ENCODE results near the gene SLC6A6.
"Not testable (repeated sequence)": the region's sequence is repeated elsewhere in the genome, so short reads cannot be mapped to it uniquely, and the experiment has no call there.

SLC6A6 gene

GRCh38 chr3:14435175-14436014, 33.0 kb downstream of the SLC6A6 start:
- no peak for DNase-seq (ENCODE audit: low read depth in 2 of 2)

- DNase-seq (ENCODE audit: low read depth in 2 of 2), result no peak
Measured at GRCh38 chr3:14436954-14437281, 34.5 kb downstream of the SLC6A6 start.

- DNase-seq (ENCODE audit: low read depth in 2 of 2), result not testable (repeated sequence)
Measured at GRCh38 chr3:14437705-14438104, 35.3 kb downstream of the SLC6A6 start.

GRCh38 chr3:14438262-14438661, 35.9 kb downstream of the SLC6A6 start:
- DNase-seq (ENCODE audit: low read depth in 2 of 2), result no peak

GRCh38 chr3:14438929-14439328, 36.5 kb downstream of the SLC6A6 start:
- DNase-seq (ENCODE audit: low read depth in 2 of 2), result no peak

GRCh38 chr3:14439501-14440167, 37.2 kb downstream of the SLC6A6 start:
- DNase-seq (ENCODE audit: low read depth in 2 of 2), result no peak

- DNase-seq (ENCODE audit: low read depth in 2 of 2), result no peak
Measured at GRCh38 chr3:14440168-14440518, 37.7 kb downstream of the SLC6A6 start.

GRCh38 chr3:14440531-14441239, 38.3 kb downstream of the SLC6A6 start:
- no peak for DNase-seq (ENCODE audit: low read depth in 2 of 2)

- DNase-seq (ENCODE audit: low read depth in 2 of 2), result no peak
Measured at GRCh38 chr3:14441240-14441919, 39.0 kb downstream of the SLC6A6 start.

GRCh38 chr3:14441920-14442300, 39.5 kb downstream of the SLC6A6 start:
- DNase-seq (ENCODE audit: low read depth in 2 of 2), result no peak

GRCh38 chr3:14444380-14444779, 42.0 kb downstream of the SLC6A6 start:
- no peak for DNase-seq (ENCODE audit: low read depth in 2 of 2)

- DNase-seq (ENCODE audit: low read depth in 2 of 2), result no peak
Measured at GRCh38 chr3:14445773-14446172, 43.4 kb downstream of the SLC6A6 start.

- no peak for DNase-seq (ENCODE audit: low read depth in 2 of 2)
Measured at GRCh38 chr3:14446988-14447570, 44.7 kb downstream of the SLC6A6 start.

GRCh38 chr3:14448063-14448462, 45.7 kb downstream of the SLC6A6 start:
- no peak for DNase-seq (ENCODE audit: low read depth in 2 of 2)

- no peak for DNase-seq (ENCODE audit: low read depth in 2 of 2)
Measured at GRCh38 chr3:14448756-14449727, 46.6 kb downstream of the SLC6A6 start.

- no peak for DNase-seq (ENCODE audit: low read depth in 2 of 2)
Measured at GRCh38 chr3:14450506-14450905, 48.1 kb downstream of the SLC6A6 start.

GRCh38 chr3:14450922-14451606, 48.7 kb downstream of the SLC6A6 start:
- no peak for DNase-seq (ENCODE audit: low read depth in 2 of 2)

- DNase-seq (ENCODE audit: low read depth in 2 of 2), result no peak
Measured at GRCh38 chr3:14451844-14452739, 49.7 kb downstream of the SLC6A6 start.
